RWPE1 (cell line): ENCODE data around the gene MRAP.
A peak's percentile ranks its signal among the peaks of the same experiment; 100 is the strongest.

Experiments
- CTCF ChIA-PET: fragments of 350-600 bp; sonication (Branson Sonifier 250); formaldehyde crosslinking; extraction: SDS; loops from one replicate; lab custom pipeline; 2021; lab: Yijun Ruan, JAX
- POLR2A ChIA-PET: fragments of 400-600 bp; formaldehyde crosslinking; extraction: SDS; loops from one replicate; lab custom pipeline; 2020; ENCODE audit warnings: antibody characterized with exemption; ENCODE audit not compliant: low non-redundant PET; lab: Yijun Ruan, JAX
- DNase-seq: peaks from one replicate; pipeline ENCODE4 v3.0.0; 2012; ENCODE audit warnings: low spot score
- H3K27ac ChIP-seq: fragments of 450-650 bp; 2 replicates; pipeline ENCODE4 v1.5.1; 2017
- CTCF ChIP-seq: fragments of 450-650 bp; conservative IDR thresholded peaks from 2 replicates; pipeline ENCODE4 v1.5.1; 2017; ENCODE audit warnings: low read depth, mild to moderate bottlenecking

Gene MRAP

GRCh38 chr21:32311621-32312020 lies 13.0 kb downstream of the MRAP start:
- POLR2A ChIA-PET, result no interaction called here
- no peak for DNase-seq
- no peak for TF ChIP-seq CTCF
- H3K27ac ChIP-seq, result no peak overlapping the region
- CTCF ChIA-PET, result no interaction called here

DNA sequence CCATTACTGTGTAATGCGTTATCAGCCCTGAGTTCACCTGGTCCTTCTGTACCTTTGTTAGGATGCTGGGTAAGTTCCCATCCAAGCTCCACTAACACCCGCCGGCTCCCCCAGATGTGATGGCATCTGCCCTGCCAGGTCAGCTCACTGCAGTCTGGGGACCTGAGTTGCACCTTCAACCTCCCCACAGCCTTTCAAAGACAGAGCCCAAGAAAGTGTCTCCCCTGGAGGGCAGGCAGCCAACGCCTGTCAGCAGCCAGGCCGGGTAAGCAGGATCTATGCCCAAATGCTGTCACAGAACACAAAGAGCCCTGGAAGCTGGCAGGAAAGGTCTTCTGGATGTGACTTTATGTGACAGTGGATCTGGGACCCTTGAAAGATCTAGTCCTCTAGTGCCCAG lies 13.7 kb downstream of the MRAP start:
- no peak for DNase-seq
- TF ChIP-seq CTCF, result no peak
- ChIA-PET CTCF (no interaction called here), POLR2A (no interaction called here)
- H3K27ac ChIP-seq, result no peak overlapping the region

DNA sequence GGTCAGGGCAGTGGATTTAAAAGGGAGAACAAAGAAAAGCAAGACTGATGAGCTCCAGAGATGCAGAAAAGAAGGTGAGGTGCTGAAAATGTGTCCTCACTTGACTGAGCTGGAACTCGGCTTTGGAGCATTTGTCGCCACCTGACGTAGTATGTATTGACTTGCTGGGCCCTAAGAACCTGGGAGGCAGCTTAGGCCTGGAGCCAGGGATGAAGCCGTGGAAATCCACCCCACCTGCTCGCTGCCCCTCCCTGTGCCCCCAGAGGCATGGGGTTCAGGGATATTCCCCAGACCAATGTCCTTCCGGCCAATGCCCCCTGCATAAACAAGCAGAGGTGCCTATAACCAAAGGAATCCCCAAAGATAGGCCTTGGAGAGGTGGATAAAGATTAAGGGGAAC lies 14.3 kb downstream of the MRAP start:
- ChIA-PET CTCF (no interaction called here), POLR2A (no interaction called here)
- DNase-seq, result no peak
- no peak for TF ChIP-seq CTCF
- H3K27ac ChIP-seq, result no peak overlapping the region

- no peak overlapping the region for H3K27ac ChIP-seq
- ChIA-PET POLR2A (no interaction called here), CTCF (no interaction called here)
- no peak for TF ChIP-seq CTCF
- no peak for DNase-seq
These were observed 16.2 kb downstream of the MRAP start for GRCh38 chr21:32314806-32315205.

DNA sequence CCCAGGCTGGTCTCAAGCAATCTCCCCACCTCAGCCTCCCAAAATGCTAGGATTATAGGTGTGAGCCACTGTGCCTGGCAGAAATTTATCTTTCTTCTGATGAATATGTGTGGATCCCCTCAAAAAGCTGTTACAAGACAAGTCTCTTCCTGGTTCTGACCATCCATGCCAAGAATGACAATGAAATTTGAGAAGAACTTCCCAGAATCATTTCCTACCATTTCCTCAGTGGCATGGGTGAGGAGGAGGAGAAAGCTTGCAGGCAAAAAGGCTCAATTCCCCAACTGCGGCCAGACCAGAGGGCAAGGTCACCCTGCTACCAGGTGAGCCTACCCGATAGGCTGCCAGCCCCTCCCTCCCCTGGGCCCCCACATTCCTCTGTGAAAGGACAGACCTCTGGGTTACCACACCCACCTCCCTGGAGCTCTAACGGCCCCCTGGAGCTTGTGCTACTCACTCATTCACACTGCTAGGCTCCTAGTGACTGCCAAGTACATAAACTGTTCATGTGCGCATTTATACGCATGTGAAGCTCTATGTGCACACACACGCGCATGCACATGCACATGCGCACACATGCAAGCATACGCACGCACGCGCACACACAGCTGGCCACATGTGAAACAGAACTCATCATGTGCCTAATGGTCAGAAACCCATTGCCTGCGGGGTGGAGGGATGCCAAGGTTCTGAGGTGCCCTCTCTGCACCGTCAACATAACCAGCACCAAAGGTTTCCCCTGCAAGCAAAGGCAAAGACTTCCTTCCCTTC lies 17.0 kb downstream of the MRAP start:
- POLR2A ChIA-PET, result no interaction called here
- CTCF ChIA-PET, result no interaction called here
- no peak for TF ChIP-seq CTCF
- peak overlapping the region; percentile 15; the same call in 1 of the 2 replicates for H3K27ac ChIP-seq
- no peak for DNase-seq

DNA sequence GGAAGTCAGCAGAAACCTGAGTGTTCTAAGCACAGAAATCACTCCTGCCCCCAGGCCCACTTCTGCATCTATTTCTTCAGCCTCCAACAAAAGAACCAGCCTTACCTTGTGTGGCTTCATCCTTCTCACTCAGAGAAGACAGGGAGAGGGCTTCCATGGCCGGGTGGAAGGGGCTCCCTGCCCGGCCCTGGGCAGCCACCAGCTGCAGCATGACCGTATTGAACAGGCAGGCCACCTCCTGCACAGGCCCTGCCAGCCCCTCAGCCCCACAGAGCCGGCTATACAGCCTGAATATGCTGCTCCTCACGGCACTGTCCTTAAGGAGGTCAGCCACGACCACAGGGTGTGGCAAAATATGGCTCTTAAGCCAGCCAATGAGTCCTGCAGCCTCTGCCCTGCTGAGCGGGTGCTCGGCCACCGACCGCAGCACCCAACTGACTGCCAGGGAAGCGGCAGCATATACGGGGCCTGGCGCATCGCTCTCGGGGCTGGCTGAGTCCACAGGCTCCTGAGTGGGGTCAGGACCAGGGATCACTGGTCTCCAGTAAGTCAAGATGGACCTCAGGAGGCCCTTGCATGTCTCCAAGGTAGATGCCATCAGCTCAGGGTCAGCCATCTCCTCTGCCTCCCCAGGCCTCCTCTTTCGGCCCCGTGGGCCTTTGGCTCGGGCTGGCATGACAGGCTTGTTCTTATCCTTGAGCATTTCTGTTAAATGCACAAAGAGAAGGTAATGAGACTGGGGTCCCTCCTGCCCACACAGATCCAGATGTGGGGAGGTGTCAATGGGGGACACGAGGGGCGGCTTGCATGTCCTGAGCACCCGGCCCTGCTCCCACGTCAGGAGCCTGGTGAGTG lies 17.9 kb downstream of the MRAP start:
- no peak for DNase-seq
- no peak for TF ChIP-seq CTCF
- ChIA-PET CTCF (no interaction called here), POLR2A (no interaction called here)
- peak overlapping the region; percentile 15; the same call in 1 of the 2 replicates for H3K27ac ChIP-seq
